ENCODE measurements around the gene GPATCH1. TPM values are rescaled to one million over a fixed set of nuclear protein-coding genes. Genes with fewer than 3 reads are reported as not detected.

The GPATCH1 gene
- total and polyA plus RNA-seq, 2 of the 13 experiments (the other 11 are each of a cell fraction or from before 2014, with no cell fraction given), result 6.8 to 6.9 TPM

GRCh38 chr19:33080761-33081681, at the start of gene GPATCH1 (continued):
- TF ChIP-seq, protein P1, sequence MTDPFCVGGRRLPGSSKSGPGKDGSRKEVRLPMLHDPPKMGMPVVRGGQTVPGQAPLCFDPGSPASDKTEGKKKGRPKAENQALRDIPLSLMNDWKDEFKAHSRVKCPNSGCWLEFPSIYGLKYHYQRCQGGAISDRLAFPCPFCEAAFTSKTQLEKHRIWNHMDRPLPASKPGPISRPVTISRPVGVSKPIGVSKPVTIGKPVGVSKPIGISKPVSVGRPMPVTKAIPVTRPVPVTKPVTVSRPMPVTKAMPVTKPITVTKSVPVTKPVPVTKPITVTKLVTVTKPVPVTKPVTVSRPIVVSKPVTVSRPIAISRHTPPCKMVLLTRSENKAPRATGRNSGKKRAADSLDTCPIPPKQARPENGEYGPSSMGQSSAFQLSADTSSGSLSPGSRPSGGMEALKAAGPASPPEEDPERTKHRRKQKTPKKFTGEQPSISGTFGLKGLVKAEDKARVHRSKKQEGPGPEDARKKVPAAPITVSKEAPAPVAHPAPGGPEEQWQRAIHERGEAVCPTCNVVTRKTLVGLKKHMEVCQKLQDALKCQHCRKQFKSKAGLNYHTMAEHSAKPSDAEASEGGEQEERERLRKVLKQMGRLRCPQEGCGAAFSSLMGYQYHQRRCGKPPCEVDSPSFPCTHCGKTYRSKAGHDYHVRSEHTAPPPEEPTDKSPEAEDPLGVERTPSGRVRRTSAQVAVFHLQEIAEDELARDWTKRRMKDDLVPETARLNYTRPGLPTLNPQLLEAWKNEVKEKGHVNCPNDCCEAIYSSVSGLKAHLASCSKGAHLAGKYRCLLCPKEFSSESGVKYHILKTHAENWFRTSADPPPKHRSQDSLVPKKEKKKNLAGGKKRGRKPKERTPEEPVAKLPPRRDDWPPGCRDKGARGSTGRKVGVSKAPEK (CRISPR knock-in tag; IDR thresholded peaks at IDR 0.05; ENCODE audit: borderline replicate concordance), result no peak
- TF ChIP-seq HIC2 (CRISPR knock-in tag; IDR thresholded peaks at IDR 0.05; ENCODE audit: low read depth), result peak; percentile 28; the same call in 1 of the 2 replicates
- TF ChIP-seq, protein P2, sequence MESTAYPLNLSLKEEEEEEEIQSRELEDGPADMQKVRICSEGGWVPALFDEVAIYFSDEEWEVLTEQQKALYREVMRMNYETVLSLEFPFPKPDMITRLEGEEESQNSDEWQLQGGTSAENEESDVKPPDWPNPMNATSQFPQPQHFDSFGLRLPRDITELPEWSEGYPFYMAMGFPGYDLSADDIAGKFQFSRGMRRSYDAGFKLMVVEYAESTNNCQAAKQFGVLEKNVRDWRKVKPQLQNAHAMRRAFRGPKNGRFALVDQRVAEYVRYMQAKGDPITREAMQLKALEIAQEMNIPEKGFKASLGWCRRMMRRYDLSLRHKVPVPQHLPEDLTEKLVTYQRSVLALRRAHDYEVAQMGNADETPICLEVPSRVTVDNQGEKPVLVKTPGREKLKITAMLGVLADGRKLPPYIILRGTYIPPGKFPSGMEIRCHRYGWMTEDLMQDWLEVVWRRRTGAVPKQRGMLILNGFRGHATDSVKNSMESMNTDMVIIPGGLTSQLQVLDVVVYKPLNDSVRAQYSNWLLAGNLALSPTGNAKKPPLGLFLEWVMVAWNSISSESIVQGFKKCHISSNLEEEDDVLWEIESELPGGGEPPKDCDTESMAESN (CRISPR knock-in tag; conservative IDR thresholded peaks at IDR 0.05), result peak; percentile 83
- TF ChIP-seq HOXA9 (CRISPR knock-in tag; IDR thresholded peaks at IDR 0.05; ENCODE audit: borderline replicate concordance), result no peak
- no peak for TF ChIP-seq MYNN (CRISPR knock-in tag; IDR thresholded peaks at IDR 0.05; ENCODE audit: low read depth)
- TF ChIP-seq, protein P3, sequence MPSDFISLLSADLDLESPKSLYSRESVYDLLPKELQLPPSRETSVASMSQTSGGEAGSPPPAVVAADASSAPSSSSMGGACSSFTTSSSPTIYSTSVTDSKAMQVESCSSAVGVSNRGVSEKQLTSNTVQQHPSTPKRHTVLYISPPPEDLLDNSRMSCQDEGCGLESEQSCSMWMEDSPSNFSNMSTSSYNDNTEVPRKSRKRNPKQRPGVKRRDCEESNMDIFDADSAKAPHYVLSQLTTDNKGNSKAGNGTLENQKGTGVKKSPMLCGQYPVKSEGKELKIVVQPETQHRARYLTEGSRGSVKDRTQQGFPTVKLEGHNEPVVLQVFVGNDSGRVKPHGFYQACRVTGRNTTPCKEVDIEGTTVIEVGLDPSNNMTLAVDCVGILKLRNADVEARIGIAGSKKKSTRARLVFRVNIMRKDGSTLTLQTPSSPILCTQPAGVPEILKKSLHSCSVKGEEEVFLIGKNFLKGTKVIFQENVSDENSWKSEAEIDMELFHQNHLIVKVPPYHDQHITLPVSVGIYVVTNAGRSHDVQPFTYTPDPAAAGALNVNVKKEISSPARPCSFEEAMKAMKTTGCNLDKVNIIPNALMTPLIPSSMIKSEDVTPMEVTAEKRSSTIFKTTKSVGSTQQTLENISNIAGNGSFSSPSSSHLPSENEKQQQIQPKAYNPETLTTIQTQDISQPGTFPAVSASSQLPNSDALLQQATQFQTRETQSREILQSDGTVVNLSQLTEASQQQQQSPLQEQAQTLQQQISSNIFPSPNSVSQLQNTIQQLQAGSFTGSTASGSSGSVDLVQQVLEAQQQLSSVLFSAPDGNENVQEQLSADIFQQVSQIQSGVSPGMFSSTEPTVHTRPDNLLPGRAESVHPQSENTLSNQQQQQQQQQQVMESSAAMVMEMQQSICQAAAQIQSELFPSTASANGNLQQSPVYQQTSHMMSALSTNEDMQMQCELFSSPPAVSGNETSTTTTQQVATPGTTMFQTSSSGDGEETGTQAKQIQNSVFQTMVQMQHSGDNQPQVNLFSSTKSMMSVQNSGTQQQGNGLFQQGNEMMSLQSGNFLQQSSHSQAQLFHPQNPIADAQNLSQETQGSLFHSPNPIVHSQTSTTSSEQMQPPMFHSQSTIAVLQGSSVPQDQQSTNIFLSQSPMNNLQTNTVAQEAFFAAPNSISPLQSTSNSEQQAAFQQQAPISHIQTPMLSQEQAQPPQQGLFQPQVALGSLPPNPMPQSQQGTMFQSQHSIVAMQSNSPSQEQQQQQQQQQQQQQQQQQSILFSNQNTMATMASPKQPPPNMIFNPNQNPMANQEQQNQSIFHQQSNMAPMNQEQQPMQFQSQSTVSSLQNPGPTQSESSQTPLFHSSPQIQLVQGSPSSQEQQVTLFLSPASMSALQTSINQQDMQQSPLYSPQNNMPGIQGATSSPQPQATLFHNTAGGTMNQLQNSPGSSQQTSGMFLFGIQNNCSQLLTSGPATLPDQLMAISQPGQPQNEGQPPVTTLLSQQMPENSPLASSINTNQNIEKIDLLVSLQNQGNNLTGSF (CRISPR knock-in tag; IDR thresholded peaks at IDR 0.05), result no peak
- TF ChIP-seq SP2 (CRISPR knock-in tag; IDR thresholded peaks at IDR 0.05), result no peak
- TF ChIP-seq, protein P4, sequence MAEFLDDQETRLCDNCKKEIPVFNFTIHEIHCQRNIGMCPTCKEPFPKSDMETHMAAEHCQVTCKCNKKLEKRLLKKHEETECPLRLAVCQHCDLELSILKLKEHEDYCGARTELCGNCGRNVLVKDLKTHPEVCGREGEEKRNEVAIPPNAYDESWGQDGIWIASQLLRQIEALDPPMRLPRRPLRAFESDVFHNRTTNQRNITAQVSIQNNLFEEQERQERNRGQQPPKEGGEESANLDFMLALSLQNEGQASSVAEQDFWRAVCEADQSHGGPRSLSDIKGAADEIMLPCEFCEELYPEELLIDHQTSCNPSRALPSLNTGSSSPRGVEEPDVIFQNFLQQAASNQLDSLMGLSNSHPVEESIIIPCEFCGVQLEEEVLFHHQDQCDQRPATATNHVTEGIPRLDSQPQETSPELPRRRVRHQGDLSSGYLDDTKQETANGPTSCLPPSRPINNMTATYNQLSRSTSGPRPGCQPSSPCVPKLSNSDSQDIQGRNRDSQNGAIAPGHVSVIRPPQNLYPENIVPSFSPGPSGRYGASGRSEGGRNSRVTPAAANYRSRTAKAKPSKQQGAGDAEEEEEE (CRISPR knock-in tag; IDR thresholded peaks at IDR 0.05; ENCODE audit: borderline replicate concordance), result no peak
- peak; percentile 89 for TF ChIP-seq HOXA5 (CRISPR knock-in tag; IDR thresholded peaks at IDR 0.05)
- TF ChIP-seq MTERF4 (CRISPR knock-in tag; IDR thresholded peaks at IDR 0.05), result no peak; the same call in 1 of the 2 replicates
- TF ChIP-seq ZNF713 (CRISPR knock-in tag; IDR thresholded peaks at IDR 0.05), result no peak
